GM19351 (cell line): ENCODE measurements around the gene NR2C1.
"Not testable (repeated sequence)": the region's sequence is repeated elsewhere in the genome, so short reads cannot be mapped to it uniquely, and the experiment has no call there.

Experiments
- ATAC-seq: cut with Tn5 transposase; IDR thresholded peaks from one replicate; pipeline ENCODE4 v1.9.1; 2021; ENCODE audit warnings: mild to moderate bottlenecking, moderate library complexity; ENCODE audit not compliant: unreplicated experiment

The NR2C1 gene

DNA sequence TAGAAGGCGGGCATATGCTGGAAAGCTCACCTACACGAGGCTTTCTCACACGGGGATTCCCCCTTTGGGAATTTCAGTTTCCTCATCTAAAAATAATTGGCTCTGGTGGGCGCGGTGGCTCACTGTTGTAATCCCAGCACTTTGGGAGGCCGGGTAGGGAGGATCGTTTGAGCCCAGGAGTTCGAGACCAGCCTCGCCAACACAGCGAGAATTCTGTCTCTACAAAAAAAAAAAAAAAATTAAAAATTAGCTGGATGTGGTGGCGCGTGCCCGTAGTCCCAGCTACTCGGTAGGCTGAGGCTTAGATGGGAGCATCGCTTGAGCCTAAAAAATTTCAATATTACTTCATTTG lies 69.5 kb downstream of the NR2C1 start:
- no peak for ATAC-seq

DNA sequence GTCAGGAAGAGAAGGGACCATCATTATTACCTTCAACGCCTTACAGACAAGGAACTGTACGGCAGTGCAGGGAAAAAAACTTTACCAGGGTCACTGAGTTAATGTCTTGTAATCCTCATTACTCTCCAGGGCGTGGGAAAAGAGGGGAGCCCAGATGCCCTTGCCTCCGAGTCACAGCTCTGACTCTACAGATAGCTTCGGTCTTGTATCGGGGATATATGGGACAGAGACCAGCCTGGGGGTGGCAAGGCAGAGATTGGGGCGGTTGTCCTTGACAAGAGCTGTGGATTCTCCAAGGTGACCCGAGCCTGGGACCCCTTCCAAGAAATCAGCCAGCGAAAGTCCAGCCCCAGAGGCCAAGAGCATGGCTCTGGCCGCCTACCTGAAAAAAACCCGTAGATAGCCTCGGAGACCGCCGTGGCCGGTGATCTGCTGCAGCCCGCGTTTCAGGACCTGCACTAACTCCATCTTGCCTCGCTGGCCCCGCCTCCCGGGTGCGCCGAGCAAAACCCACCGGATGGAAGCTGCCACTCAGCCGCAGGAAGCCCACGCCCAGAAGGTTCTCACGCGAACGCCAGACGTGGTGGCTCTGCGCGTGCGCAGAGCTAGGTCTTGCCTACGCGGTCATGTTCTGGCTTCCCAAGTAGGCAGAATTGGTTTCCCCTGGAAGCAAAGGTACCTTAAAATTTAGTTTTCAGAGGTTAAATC lies 70.1 kb downstream of the NR2C1 start, which contains the start of gene NDUFA12:
Gene NDUFA12, minus strand, starts transcription at position 485 of the 708 bp plus-strand sequence. Its CDS starts 17 bp downstream, at position 468.
- peak; percentile 99 for ATAC-seq

DNA sequence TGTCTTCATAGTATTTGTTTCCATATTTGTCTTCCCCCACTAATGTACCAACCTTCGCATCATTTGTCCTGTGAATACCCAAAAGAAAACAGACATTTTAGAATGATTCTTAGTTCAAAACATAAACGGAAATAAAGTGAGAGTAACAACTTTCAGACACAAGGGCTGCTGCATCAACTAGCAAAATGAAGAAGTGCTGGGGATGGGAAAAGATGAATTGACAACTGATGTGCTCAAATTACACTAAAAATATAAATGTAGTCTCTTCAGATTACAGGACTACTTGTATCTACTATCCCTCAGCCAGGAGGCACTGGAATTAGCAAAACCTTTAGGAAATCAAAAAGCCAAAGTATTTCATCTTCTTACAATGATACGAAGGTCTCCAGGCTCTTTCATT lies 70.7 kb downstream of the NR2C1 start:
- ATAC-seq, result no peak

DNA sequence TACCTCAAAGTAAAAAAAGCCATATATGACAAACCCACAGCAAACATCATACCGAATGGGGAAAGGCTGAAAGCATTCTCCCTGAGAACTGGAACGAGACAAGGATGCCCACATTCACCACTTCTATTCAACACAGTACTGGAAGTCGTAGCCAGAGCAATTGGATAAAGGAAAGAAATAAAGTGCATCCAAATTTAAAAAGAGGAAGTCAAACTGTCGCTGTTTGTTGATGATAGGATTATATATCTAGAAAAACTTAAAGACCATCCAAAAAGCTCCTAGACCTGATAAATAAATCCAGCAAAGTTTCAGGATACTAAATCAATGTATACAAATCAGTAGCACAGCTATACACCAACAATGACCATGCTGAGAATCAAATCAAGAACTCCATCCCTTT lies 75.1 kb downstream of the NR2C1 start:
- no peak for ATAC-seq

DNA sequence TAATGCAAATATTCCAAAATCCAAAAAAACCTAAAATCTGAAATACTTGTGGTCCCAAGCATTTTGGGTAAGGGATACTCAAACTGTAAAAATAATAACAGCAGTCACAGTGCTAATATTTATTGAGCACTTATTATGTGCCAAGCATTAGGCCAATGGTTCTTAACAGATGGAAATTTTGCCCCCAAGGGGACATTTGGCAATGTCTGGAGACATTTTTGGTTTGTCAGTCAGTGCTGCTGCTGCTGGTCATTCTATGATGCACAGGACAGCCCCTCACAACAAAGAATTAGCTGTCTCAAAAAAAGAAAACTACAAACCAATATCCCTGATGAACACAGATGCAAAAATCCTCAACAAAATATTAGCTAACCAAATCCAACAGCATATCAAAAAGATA lies 75.7 kb downstream of the NR2C1 start:
- ATAC-seq, result no peak

DNA sequence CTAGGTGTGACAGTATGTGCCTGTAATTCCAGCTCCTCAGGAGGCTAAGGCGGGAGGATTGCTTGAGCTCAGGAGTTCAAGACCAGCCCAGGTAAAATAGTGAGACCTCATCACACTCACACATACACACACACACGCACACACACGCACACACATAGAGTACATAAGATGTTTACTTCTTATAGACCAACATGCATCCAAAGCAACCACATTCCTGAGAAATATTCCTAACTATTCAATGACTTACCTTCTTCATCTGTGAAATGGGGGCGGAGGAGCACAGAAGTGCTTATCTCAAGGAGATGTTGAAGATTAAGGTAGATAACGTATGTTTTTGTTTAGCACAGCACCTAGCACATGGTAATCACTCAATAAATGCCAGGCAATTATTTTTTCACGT lies 76.4 kb downstream of the NR2C1 start:
- ATAC-seq, result no peak

DNA sequence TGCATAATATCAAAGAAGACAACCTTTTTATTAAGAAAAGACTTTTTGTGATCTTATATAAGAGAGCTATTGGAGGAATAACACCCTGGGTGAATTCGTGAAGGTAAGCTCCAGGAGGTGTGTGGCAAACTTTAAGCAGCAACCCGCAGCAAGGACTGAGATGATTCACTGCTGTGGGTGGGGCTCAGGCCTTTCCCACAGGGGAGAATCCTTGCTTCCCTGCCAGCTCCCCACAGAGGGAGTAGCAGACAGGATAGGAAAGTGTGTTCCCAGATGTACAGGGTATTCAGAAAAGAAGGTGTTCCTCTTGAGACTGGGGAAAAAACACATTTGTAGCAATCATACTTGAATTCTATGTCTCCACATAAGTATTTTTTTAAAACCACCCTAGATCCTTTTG lies 79.1 kb downstream of the NR2C1 start:
- ATAC-seq, result no peak

DNA sequence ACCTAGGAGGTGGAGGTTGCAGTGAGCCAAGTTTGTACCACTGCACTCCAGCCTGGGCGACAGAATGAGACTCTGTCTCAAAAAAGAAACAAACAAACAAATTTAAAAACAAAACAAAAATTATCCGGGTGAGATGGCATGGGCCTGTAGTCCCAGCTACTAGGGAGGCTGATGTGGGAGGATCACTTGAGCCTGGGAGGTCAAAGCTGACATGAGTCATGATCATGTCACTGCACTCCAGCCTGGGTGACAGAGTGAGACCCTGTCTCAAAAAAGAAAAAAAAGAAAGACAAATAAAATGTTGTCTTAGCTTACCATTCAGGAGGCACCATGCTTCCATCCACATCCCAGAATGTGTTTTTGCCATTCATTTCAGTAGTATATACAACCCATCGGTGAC lies 79.6 kb downstream of the NR2C1 start:
- ATAC-seq, result not testable (repeated sequence)

DNA sequence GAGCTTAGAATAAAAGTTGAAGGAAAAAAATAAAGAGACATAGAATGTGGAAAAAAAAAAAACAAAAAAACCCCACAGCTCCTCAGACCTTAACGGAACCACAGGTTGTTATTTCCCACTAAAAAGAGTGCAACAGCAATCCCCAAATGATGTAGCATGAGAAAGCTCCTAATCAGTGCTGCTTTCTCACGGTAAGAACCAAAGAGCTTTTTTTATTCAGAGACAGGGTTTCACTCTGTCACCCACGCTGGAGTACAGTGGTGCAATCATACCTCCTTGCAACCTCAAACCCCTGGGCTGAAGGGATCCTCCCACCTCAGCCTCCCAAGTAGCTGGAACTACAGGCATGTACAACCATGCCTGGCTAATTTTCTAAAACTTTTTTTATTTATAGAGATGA lies 83.2 kb downstream of the NR2C1 start:
- no peak for ATAC-seq

DNA sequence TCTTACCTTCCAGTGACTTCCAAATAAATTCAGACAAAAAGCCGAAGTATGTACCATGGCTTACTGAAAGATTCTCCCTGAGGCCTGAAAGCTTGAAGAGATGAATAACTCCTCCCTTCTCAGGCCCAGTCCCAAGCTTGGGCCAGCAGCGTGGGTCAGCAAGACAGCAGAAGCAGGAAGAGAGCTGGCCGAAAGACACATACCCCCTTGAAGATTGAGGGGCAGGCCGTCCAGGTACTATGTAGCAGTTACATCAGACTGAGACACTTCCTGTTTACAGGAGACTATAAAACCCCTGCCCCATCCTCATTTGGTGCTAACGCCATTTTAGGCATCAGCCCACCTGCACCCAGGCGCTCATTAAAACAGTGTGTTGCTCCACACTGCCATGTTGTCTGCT lies 84.9 kb downstream of the NR2C1 start:
- ATAC-seq, result no peak

DNA sequence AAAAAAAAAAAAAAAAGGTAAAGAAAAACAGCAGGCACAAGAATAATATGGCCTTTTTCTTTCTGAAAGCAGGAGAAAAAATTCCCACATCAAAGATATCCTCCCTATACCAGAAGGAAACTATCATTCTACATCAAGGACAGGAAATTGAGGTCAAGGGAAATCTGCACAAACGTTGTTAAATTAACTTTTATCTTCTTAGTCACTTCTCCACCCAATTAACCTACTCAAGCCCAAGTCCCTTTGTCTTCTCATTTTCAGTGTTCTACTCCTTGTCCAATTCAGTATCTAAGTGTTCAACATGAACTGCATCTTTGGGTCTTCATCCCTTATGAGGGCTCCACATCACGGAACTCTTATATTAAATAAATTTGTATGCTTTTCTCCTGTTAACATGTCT lies 85.6 kb downstream of the NR2C1 start:
- no peak for ATAC-seq

DNA sequence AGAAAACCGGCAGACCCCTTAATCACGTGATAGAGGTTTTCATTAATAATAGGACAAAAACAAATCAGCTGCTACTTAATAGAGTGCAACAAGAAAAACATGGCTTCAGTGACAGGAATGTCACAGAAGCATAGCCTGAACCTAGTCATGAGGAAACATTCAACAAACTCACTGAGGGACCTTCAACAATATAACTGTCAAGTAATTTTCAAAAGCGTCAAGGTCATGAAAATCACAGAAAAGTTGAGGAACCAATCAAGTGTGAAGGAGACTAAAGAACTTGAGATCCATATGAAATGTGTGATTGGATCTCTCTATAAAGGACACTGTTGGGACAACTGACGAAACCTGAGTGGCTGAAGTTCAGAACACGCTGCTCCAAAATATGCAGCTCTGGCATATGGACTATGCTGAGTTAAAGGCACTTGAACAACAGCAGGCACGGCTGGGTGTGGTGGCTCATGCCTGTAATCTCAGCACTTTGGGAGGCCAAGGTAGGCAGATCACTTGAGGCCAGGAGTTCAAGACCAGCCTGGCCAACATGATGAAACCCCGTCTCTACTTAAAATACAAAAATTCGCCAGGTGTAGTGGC lies 86.2 kb downstream of the NR2C1 start:
- ATAC-seq, result no peak

DNA sequence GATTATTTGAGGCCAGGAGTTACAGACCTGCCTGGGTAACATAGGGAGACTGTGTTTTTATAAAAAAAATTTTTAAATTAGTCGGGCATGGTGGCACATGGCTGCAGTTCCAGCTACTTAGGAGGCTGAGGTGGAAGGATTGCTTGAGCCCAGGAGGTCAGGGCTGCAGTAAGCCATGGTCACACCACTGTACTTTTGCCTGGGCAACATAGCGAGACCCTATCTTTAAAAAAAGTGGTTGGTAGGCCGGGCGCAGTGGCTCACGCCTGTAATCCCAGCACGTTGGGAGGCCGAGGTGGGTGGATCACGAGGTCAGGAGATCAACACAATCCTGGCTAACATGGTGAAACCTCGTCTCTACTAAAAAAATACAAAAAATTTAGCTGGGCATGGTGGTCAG lies 88.3 kb downstream of the NR2C1 start:
- not testable (repeated sequence) for ATAC-seq

DNA sequence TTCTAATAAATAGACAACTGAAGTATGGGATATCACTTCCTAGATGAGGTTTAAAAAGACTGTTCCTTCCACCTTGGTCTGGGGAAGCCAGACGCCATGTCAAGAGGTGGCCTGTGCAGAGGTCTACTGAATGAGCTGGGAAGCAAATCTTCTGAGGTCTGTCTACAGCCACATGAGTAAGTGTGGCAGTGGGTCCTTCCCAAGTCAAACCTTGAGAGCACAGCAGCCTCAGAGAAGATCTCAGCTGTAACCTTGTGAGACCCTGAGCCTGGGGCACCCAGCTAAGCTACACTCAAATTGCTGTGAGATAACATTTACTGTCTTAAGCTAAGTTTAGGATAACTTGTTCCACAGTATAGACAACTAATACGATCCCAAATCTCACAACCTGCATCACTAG lies 90.1 kb downstream of the NR2C1 start:
- no peak for ATAC-seq

DNA sequence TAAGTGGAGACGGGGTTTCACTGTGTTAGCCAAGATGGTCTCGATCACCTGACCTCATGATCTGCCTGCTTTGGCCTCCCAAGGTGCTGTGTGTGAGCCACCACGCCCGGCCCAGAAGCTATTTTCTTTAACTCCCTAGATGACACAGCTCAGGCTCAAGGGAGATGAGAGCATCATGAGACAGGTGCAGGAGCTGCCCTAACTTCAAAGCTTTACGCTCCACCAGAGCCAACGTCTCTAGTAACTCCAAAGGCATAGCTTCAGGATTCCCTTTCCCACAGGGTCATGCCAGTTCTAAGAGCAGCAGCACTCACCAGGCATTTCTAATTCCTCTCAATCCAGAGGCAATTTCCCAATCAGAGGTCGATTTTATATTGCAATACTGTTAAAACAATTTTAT lies 91.0 kb downstream of the NR2C1 start:
- ATAC-seq, result no peak

DNA sequence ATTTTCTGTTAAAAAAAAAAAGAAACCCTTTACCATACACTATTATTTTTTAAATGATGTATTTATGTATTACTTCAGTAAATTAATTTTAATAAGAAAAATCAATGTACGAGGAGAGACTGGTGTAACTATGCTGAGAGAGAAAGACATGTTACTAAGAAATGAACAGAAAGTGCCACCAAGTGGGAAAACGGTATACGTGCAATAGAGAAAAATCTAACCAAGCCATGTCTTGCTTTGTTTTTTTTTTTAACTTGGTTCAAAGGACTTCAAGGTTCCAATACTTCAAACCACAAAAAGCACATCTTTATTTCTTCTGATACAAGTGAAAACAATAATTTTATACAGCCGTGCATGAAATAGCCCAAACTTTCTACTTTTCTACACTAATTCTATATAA lies 92.8 kb downstream of the NR2C1 start:
- no peak for ATAC-seq

DNA sequence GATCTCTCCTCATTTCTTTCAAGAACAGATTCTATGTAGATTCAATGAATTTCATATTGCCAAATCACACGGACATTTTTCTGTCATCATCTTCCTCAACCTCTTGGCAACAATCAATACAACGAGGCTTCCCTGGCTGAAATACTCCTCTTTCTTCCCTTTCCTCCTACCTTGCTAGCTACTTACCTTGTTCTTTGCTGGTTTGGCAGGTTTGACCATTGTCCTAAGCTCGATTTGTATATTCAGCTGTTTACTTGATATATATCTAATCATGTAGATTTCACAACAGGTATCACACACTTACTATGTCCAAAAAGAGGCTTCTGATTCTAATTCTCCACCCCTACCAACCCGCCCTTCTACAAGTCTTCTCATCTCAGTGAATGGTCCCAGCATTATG lies 93.5 kb downstream of the NR2C1 start:
- ATAC-seq, result no peak

DNA sequence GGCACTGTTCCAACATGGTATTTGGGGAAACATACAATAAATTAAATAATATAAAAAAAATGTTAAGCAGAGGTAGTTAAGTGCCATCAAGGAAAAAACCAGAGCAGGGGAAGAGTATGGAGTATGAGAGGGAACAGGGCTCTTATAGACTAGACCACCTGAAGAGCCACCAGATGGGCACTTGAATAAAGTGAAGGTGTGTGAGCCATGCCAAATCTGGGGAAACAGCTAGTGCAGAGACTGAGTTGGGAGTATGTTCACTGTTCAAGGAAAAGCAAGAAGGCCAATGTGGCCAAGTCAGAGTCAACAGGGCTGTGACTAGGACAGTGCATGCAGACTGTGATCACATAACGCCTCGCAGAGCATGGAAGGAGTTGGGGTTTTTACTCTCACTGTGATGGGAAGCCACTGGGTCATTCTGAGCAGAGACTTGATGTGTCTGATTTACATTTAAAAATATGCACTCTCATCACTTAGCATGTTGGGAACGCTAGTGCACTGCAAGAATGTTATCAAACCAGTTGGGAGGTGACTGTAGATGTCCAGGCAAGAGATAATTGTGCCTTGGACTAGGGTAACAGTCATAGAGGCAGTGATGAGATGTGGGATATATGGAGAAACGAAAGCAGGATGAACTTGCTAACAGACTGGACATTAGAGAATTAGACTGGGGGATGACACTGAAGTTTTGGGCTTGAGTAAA lies 95.5 kb downstream of the NR2C1 start:
- no peak for ATAC-seq

DNA sequence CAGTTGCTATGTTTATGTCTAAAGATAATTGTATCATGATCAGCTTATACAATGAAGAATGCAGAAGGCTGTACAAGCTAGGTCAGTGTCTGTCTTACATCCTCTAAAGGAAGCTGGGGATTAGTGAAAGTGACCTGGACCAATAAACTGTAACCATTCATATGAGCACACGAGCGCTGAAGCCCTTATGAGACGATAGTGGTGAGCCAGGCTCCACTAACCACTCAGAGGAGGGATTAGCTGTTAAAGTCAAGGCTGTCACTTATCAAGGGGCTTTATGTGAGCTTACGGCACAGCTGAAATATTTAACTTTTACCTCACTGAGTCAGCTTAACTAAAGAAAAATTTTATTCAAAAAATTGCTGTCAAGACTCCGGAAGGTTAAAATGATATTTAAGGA lies 100.2 kb downstream of the NR2C1 start:
- ATAC-seq, result no peak

DNA sequence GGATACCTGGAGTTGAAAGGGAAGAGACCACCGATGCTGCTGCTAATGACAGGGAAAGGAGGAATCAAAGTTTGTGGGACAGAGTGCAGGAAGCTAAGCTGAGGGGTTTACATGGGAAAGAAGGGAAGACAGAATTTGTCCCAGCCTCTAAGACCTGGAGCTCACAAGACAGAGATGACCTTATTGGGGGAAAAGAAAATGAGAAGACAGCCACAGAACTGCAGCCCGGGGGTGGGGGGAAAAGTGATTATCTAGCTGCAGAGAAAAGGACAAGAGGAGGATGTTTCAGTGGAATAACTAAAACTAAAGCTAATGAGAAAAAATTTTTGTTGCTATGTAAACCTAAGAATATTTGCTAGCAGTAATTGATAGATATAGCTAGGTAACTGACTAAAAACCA lies 100.6 kb downstream of the NR2C1 start:
- ATAC-seq, result no peak

DNA sequence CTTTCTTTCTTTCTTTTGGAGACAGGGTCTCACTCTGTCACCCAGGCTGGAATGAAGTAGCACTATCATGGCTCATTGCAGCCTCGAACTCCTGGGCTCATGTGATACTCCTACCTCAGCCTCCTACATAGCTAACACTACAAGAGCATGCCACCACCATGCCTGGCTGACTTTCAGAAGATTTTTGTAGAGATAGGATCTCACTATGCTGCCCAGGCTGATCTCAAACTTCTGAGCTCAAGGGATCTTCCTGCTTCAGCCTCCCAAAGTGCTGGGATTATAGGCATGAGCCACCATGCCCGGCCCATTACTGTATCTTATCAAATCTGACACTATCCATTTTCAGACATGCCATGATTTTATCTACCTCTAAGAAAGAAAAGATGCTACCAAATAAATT lies 101.5 kb downstream of the NR2C1 start:
- ATAC-seq, result no peak

DNA sequence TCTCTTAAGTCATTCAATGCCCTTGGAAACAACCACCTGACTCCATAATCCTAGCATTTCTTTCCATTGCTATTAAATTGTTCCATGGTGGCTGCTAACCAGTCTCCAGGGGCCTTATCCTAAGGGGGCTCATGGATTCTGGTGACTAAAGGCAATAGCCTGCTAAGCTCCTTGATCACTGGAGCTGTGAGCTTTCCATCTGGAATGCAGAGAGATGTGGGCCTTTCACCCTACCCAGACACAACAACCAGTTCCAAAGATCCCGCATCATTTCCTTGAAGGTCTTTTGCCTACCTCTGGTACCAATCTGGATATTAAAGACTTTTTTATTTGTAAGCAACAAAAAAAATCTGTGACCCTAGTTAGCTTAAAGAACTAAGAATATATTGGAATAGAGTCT lies 102.9 kb downstream of the NR2C1 start:
- ATAC-seq, result no peak
